H1 (cell line): Measurements from ENCODE around the gene ITGA5.

Experiments
- CEBPB ChIP-seq: IDR thresholded peaks from 2 replicates; pipeline ENCODE4 v1.6.1; 2012; ENCODE audit warnings: low read depth, low read length
- EZH2 ChIP-seq: fragments of 200-600 bp; sonication (generic); IDR thresholded peaks from 2 replicates; pipeline ENCODE4 v1.7.1; 2012; ENCODE audit warnings: low read depth, mild to moderate bottlenecking, moderate library complexity, low read length, inconsistent platforms; ENCODE audit not compliant: severe bottlenecking
- HDAC6 ChIP-seq: IDR thresholded peaks from one replicate; pipeline ENCODE4 v1.7.1; 2012; ENCODE audit warnings: low read depth, mild to moderate bottlenecking, inconsistent platforms, low read length, moderate library complexity
- POLR2AphosphoS5 ChIP-seq: IDR thresholded peaks from 2 replicates; pipeline ENCODE4 v1.6.1; 2011; ENCODE audit warnings: low read depth, low read length
- RAD21 ChIP-seq, 2 experiments: IDR thresholded peaks in 1 of 2; conservative IDR thresholded peaks in 1 of 2; 2 replicates each; pipeline ENCODE4 v1.6.1; 2011; ENCODE audit warnings: low read depth in 2 of 2, low read length in 2 of 2, improper control_type of control experiment in 1 of 2, inconsistent platforms in 1 of 2, mild to moderate bottlenecking in 1 of 2, moderate library complexity in 1 of 2
- RNF2 ChIP-seq: fragments of 200-900, 300-1000 bp; sonication (generic); IDR thresholded peaks from 2 replicates; pipeline ENCODE4 v1.7.1; 2016; ENCODE audit warnings: borderline replicate concordance, low read depth, mild to moderate bottlenecking, antibody characterized with exemption, low read length; ENCODE audit not compliant: poor library complexity, severe bottlenecking; ENCODE audit errors: missing control alignments
- SUZ12 ChIP-seq: fragments of 200-600 bp; sonication (generic); IDR thresholded peaks from 2 replicates; pipeline ENCODE4 v1.6.1; 2012; ENCODE audit warnings: mild to moderate bottlenecking, inconsistent platforms, low read length, moderate library complexity, mixed read lengths
- USF2 ChIP-seq: IDR thresholded peaks from 2 replicates; pipeline ENCODE4 v1.6.1; 2011; ENCODE audit warnings: low read length, improper control_type of control experiment
- TF ChIP-seq, protein P1 (sequence below), 3 experiments: IDR thresholded peaks; 1 replicate in 2 of 3; 2 replicates in 1 of 3; pipeline versions ENCODE4 v1.5.1 to v1.6.1; 2011; ENCODE audit warnings: low read length in 3 of 3, mild to moderate bottlenecking in 3 of 3, inconsistent platforms in 2 of 3, low read depth in 1 of 3, moderate library complexity in 1 of 3; ENCODE audit not compliant: insufficient read depth in 1 of 3; ENCODE audit errors: control extremely low read depth in 1 of 3

DNA sequence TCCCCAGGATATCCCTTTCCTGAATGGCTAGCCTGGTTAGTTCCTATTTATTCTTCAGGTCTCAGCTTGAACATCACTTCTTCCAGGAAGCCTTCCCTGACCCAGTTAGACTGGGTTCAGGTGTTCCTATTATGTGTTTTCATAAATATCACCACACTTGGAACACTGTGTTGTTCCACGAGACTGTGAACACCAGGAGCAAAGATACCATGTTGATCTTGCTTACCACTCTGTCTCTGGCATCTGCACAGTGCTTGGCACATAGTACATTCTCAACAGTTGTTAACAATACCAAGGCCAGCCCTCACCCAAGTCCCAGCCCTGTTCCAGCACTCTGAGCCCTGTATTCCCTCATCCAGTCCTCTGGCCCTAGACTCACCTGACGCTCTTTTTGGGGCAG lies 20.8 kb downstream of the ITGA5 start:
- no peak for TF ChIP-seq HDAC6
- no peak for TF ChIP-seq POLR2AphosphoS5
- TF ChIP-seq EZH2 = no peak
- no peak for TF ChIP-seq RNF2
- TF ChIP-seq, protein P1, sequence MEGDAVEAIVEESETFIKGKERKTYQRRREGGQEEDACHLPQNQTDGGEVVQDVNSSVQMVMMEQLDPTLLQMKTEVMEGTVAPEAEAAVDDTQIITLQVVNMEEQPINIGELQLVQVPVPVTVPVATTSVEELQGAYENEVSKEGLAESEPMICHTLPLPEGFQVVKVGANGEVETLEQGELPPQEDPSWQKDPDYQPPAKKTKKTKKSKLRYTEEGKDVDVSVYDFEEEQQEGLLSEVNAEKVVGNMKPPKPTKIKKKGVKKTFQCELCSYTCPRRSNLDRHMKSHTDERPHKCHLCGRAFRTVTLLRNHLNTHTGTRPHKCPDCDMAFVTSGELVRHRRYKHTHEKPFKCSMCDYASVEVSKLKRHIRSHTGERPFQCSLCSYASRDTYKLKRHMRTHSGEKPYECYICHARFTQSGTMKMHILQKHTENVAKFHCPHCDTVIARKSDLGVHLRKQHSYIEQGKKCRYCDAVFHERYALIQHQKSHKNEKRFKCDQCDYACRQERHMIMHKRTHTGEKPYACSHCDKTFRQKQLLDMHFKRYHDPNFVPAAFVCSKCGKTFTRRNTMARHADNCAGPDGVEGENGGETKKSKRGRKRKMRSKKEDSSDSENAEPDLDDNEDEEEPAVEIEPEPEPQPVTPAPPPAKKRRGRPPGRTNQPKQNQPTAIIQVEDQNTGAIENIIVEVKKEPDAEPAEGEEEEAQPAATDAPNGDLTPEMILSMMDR (IDR thresholded peaks at IDR 0.05; ENCODE audit: control extremely low read depth in 1 of 3, insufficient read depth in 1 of 3, low read depth in 1 of 3, low read length in 3 of 3) = no peak
- no peak for TF ChIP-seq RAD21 (IDR thresholded peaks at IDR 0.05 in 1 of 2, conservative IDR thresholded peaks at IDR 0.05 in 1 of 2; ENCODE audit: low read depth in 2 of 2, low read length in 2 of 2)
- no peak for TF ChIP-seq USF2
- TF ChIP-seq CEBPB = no peak
- TF ChIP-seq SUZ12 = no peak
